Measurements from ENCODE around the gene INTS13.

DNA sequence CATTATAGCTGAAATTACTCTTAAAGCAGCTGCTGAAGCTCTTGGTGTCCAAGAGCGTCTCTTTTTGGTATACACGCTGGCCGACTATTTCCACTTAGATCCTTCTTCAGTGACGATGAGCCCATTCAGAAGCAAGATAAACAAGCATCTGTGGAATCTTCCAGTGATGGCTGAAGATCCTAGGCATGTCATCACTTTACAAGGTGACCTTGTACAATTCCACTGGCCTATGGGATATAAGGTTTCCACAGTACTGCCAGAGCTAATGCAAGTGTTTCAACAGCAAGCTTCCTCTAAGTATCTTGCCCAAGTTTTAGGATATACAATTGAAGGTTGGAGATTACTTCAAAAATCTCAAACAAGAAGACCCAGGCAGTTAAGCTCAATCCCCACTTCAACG lies 47.0 kb downstream of the INTS13 start:
- TF ChIP-seq POLR2A (IDR thresholded peaks at IDR 0.05; ENCODE audit: low read depth, low read length), result no peak
- no peak for TF ChIP-seq POLR2AphosphoS5 (IDR thresholded peaks at IDR 0.05; ENCODE audit: low read depth, low read length)
- TF ChIP-seq TAF1 (IDR thresholded peaks at IDR 0.05; ENCODE audit: low read depth, low read length), result no peak
- TF ChIP-seq SPI1 (IDR thresholded peaks at IDR 0.05; ENCODE audit: low read depth, low read length), result no peak
- no peak for TF ChIP-seq POU2F2 (IDR thresholded peaks at IDR 0.05; ENCODE audit: low read depth, low read length)
- no peak for TF ChIP-seq PAX5 (IDR thresholded peaks at IDR 0.05; ENCODE audit: insufficient read depth, low read length, severe bottlenecking)
